Body of pancreas (tissue), 4 donors: ENCODE data around the gene RNASE11. TPM values are rescaled to one million over a fixed set of nuclear protein-coding genes. Genes with fewer than 3 reads are reported as not detected.

Experiments used
- ATAC-seq: fragments of 150-250 bp; one replicate; pipeline ENCODE4 v1.9.1; 2016
- DNase-seq, 4 donors: peaks; one replicate each; pipeline ENCODE4 v3.0.0-alpha.2; 2019
- H3K27ac ChIP-seq, 4 donors: fragments of 200-600 bp; sonication (generic); 1 replicate in 3 of 4; 2 replicates in 1 of 4; pipeline versions ENCODE4 v1.5.1 to v1.6.1; 2016 to 2019; ENCODE audit warnings: mild to moderate bottlenecking in 1 of 4, mixed read lengths in 1 of 4, moderate library complexity in 1 of 4
- H3K27me3 ChIP-seq, 2 donors: fragments of 200-600 bp; sonication (generic); one replicate each; pipeline ENCODE4 v1.6.0; 2016; ENCODE audit warnings: mild to moderate bottlenecking in 1 of 2
- H3K36me3 ChIP-seq, 2 donors: fragments of 200-600 bp; sonication (generic); replicated peaks in 1 of 2; 2 replicates each; pipeline ENCODE4 v1.5.1; 2016; ENCODE audit warnings: low read depth in 2 of 2; ENCODE audit not compliant: insufficient read depth in 1 of 2
- H3K4me1 ChIP-seq: fragments of 200-600 bp; sonication (generic); one replicate; pipeline ENCODE4 v1.6.0; 2016
- H3K4me3 ChIP-seq, 2 donors: fragments of 200-600 bp; sonication (generic); 1 replicate in 1 of 2; 2 replicates in 1 of 2; pipeline ENCODE4 v1.5.1; 2016 to 2019
- H3K9me3 ChIP-seq, 3 donors: fragments of 200-600 bp; sonication (generic); 1 replicate in 2 of 3; 2 replicates in 1 of 3; pipeline ENCODE4 v1.5.1; 2016
- CTCF ChIP-seq, 7 experiments: fragments of 450-650 bp in 4 of 7; fragments of 200-600 bp in 3 of 7; sonication (generic) in 3 of 7; IDR thresholded peaks; one replicate each; pipeline ENCODE4 v1.5.1; 2016 to 2019; ENCODE audit warnings: antibody characterized with exemption in 7 of 7
- POLR2A ChIP-seq, 3 donors: fragments of 450-650 bp; IDR thresholded peaks; one replicate each; pipeline ENCODE4 v1.6.1; 2016; ENCODE audit warnings: antibody characterized with exemption in 3 of 3, mild to moderate bottlenecking in 2 of 3
- WGBS, 2 donors: methylation state at CpG; one replicate each; pipeline ENCODE4 v1.1.5; 2017; 5-methylcytosine and 5-hydroxymethylcytosine counted together
- intact Hi-C: fragments of 100-400 bp; cut with DNase I; formaldehyde crosslinking; loops from one replicate; pipeline ENCODE4 v1.15.1; 2023
- total RNA-seq, 2 donors: library from RNA; depleted of rRNA; stranded (reverse); fragments of >200 nt; gene quantifications; one replicate each; pipeline ENCODE4 v1.1.0, GENCODE V29; 2016

The RNASE11 gene
- total RNA-seq, 2 donors from 2014 or later = not detected

- no peak for TF ChIP-seq POLR2A (IDR thresholded peaks at IDR 0.05)
- peak; percentile 61 for ATAC-seq
- Histone ChIP-seq H3K9me3 (no peaks in the 10 kb centered on the region), H3K36me3 (no peaks in the 10 kb centered on the region), H3K4me3 (no peak overlapping the region), H3K4me1 (peaks cover 32% of the 10 kb centered on the region), H3K27ac (peak overlapping the region in 1 of 4 donors; percentile 33), H3K27me3 (no peaks in the 10 kb centered on the region)
- peak; percentile 65 to 75 (median 66) for DNase-seq
- 2 to 4% methylated on average over 19 of the region's 19 CpGs for WGBS, 2 donors
- intact Hi-C loops = no loop called here
Observed at GRCh38 chr14:20631023-20631879, 43.5 kb upstream of the RNASE11 start.

GRCh38 chr14:20630340-20631022 is 42.7 kb upstream of the RNASE11 start:
- DNase-seq = peak in 1 of 4 donors; percentile 48
- Histone ChIP-seq H3K4me3 (no peak overlapping the region), H3K4me1 (peaks cover 39% of the 10 kb centered on the region), H3K9me3 (no peaks in the 10 kb centered on the region), H3K27me3 (no peaks in the 10 kb centered on the region), H3K27ac (peak overlapping the region in 2 of 4 donors; percentile 5 to 33), H3K36me3 (no peaks in the 10 kb centered on the region)
- intact Hi-C loops = no loop called here
- TF ChIP-seq POLR2A (IDR thresholded peaks at IDR 0.05) (no peak), CTCF (IDR thresholded peaks at IDR 0.05) (no peak)
- 1 to 2% methylated on average over 21 to 23 of the region's 23 CpGs for WGBS, 2 donors
- ATAC-seq = peak; percentile 18

GRCh38 chr14:20628063-20628854 is 40.5 kb upstream of the RNASE11 start:
- Histone ChIP-seq H3K4me3 (no peak overlapping the region), H3K27me3 (no peaks in the 10 kb centered on the region), H3K27ac (no peak overlapping the region), H3K4me1 (peaks cover 50% of the 10 kb centered on the region), H3K9me3 (no peaks in the 10 kb centered on the region), H3K36me3 (no peaks in the 10 kb centered on the region)
- ATAC-seq (no peak), DNase-seq (no peak)
- WGBS, 2 donors = 32 to 36% methylated on average over 10 of the region's 10 CpGs
- TF ChIP-seq POLR2A (IDR thresholded peaks at IDR 0.05) = no peak
- TF ChIP-seq CTCF (IDR thresholded peaks at IDR 0.05) = no peak
- intact Hi-C loops = no loop called here

- intact Hi-C loops = no loop called here
- Histone ChIP-seq H3K27me3 (no peaks in the 10 kb centered on the region), H3K27ac (no peak overlapping the region), H3K4me3 (no peak overlapping the region), H3K4me1 (peaks cover 47% of the 10 kb centered on the region), H3K9me3 (no peaks in the 10 kb centered on the region), H3K36me3 (no peaks in the 10 kb centered on the region)
- DNase-seq = no peak
- no peak for TF ChIP-seq POLR2A (IDR thresholded peaks at IDR 0.05)
- no peak for TF ChIP-seq CTCF (IDR thresholded peaks at IDR 0.05)
- 51 to 57% methylated on average over 5 of the region's 5 CpGs for WGBS, 2 donors
- no peak for ATAC-seq
Observed at GRCh38 chr14:20627346-20628027, 39.7 kb upstream of the RNASE11 start.
